Fibroblast of lung (primary cell): ENCODE results near the gene AP4S1. TPM values are rescaled to one million over a fixed set of nuclear protein-coding genes. Genes with fewer than 3 reads are reported as not detected.

Experiments used
- DNase-seq, 2 donors: peaks; one replicate each; pipeline versions ENCODE4 v3.0.0 to v3.0.0-alpha.2; 2010; ENCODE audit warnings: low read depth in 2 of 2
- H2AFZ ChIP-seq: 2 replicates; pipeline ENCODE4 v1.5.1; 2012; ENCODE audit warnings: low read length, control low read depth, inconsistent platforms
- H3K27ac ChIP-seq: 2 replicates; pipeline ENCODE4 v1.5.1; 2011; ENCODE audit warnings: low read length, control low read depth; ENCODE audit not compliant: insufficient read depth
- H3K27me3 ChIP-seq: 2 replicates; pipeline ENCODE4 v1.5.1; 2011; ENCODE audit warnings: mild to moderate bottlenecking, low read length; ENCODE audit not compliant: control insufficient read depth, insufficient read depth
- H3K36me3 ChIP-seq: 2 replicates; pipeline ENCODE4 v1.5.1; 2011; ENCODE audit warnings: low read length; ENCODE audit not compliant: control insufficient read depth, insufficient read depth
- H3K4me1 ChIP-seq: 2 replicates; pipeline ENCODE4 v1.5.1; 2011; ENCODE audit warnings: low read length; ENCODE audit not compliant: control insufficient read depth, insufficient read depth; ENCODE audit errors: extremely low read depth
- H3K4me2 ChIP-seq: 2 replicates; pipeline ENCODE4 v1.5.1; 2011; ENCODE audit warnings: low read length, control low read depth; ENCODE audit not compliant: insufficient read depth; ENCODE audit errors: extremely low read depth
- H3K4me3 ChIP-seq, 4 experiments: fragments of 200-600 bp in 1 of 4; sonication (generic) in 1 of 4; replicated peaks in 1 of 4; 2 replicates each; pipeline ENCODE4 v1.5.1; 2011 to 2016; ENCODE audit warnings: low read length in 4 of 4, low read depth in 3 of 4, mild to moderate bottlenecking in 3 of 4, control low read depth in 2 of 4, inconsistent platforms in 1 of 4, mixed read lengths in 1 of 4; ENCODE audit not compliant: insufficient read depth in 1 of 4; ENCODE audit errors: control extremely low read depth in 1 of 4
- H3K79me2 ChIP-seq: 2 replicates; pipeline ENCODE4 v1.5.1; 2012; ENCODE audit warnings: mild to moderate bottlenecking, low read length, inconsistent platforms; ENCODE audit not compliant: control insufficient read depth, insufficient read depth
- H3K9ac ChIP-seq: 2 replicates; pipeline ENCODE4 v1.5.1; 2011; ENCODE audit warnings: mild to moderate bottlenecking, low read length, control low read depth; ENCODE audit not compliant: insufficient read depth
- H3K9me3 ChIP-seq: 2 replicates; pipeline ENCODE4 v1.5.1; 2012; ENCODE audit warnings: low read depth, low read length; ENCODE audit not compliant: control insufficient read depth, insufficient read depth
- H4K20me1 ChIP-seq: 2 replicates; pipeline ENCODE4 v1.5.1; 2011; ENCODE audit warnings: low read length; ENCODE audit not compliant: control insufficient read depth, insufficient read depth; ENCODE audit errors: extremely low read depth
- CTCF ChIP-seq, 2 donors: IDR thresholded peaks in 1 of 2; conservative IDR thresholded peaks in 1 of 2; 1 replicate in 1 of 2; 2 replicates in 1 of 2; pipeline ENCODE4 v1.5.1; 2011 to 2012; ENCODE audit warnings: low read length in 2 of 2, control low read depth in 1 of 2, inconsistent platforms in 1 of 2, low read depth in 1 of 2, mild to moderate bottlenecking in 1 of 2
- EZH2 ChIP-seq: IDR thresholded peaks from 2 replicates; pipeline ENCODE4 v1.5.1; 2012; ENCODE audit warnings: low read length, control low read depth, mild to moderate bottlenecking; ENCODE audit errors: missing control alignments
- polyA plus RNA-seq, 2 donors: library from polyadenylated mRNA; depleted of rRNA in 1 of 2; stranded (reverse) in 1 of 2; unstranded in 1 of 2; fragments of >200 nt; gene quantifications; 2 replicates each; pipeline ENCODE4 v1.2.1, GENCODE V29; 2011 to 2012; ENCODE audit warnings: missing spikeins in 1 of 2
- total RNA-seq: library from RNA; depleted of rRNA; stranded (reverse); fragments of >200 nt; gene quantifications from 2 replicates; pipeline ENCODE4 v1.2.1, GENCODE V29; 2014

The AP4S1 gene
- total and polyA plus RNA-seq, 2 donors (not counting 1 experiment from before 2014, with no cell fraction given) = 5.6 to 7.1 TPM

- H3K9me3 ChIP-seq = no peaks in the 10 kb centered on the region
- no peak overlapping the region for H3K9ac ChIP-seq
- peaks cover 18% of the 10 kb centered on the region for H3K79me2 ChIP-seq
- DNase-seq = no peak
- H3K27ac ChIP-seq = no peak overlapping the region
- no peak overlapping the region for H3K4me2 ChIP-seq
- no peaks in the 10 kb centered on the region for H4K20me1 ChIP-seq
- H3K27me3 ChIP-seq = no peaks in the 10 kb centered on the region
- H3K4me3 ChIP-seq = no peak overlapping the region
- H3K4me1 ChIP-seq = peaks cover 6% of the 10 kb centered on the region
- H2AFZ ChIP-seq = no peak overlapping the region
- no peaks in the 10 kb centered on the region for H3K36me3 ChIP-seq
- no peak for TF ChIP-seq CTCF (conservative IDR thresholded peaks at IDR 0.05 in 1 of 2, IDR thresholded peaks at IDR 0.05 in 1 of 2; ENCODE audit: low read depth in 1 of 2, low read length in 2 of 2)
- TF ChIP-seq EZH2 = no peak
These were observed 3.8 kb downstream of the AP4S1 start for GRCh38 chr14:31029016-31029970.

GRCh38 chr14:31030469-31030868, 5.0 kb downstream of the AP4S1 start:
- no peak for TF ChIP-seq EZH2
- TF ChIP-seq CTCF (conservative IDR thresholded peaks at IDR 0.05 in 1 of 2, IDR thresholded peaks at IDR 0.05 in 1 of 2; ENCODE audit: low read depth in 1 of 2, low read length in 2 of 2) = no peak
- peaks cover 6% of the 10 kb centered on the region for H3K4me1 ChIP-seq
- H3K9ac ChIP-seq = no peak overlapping the region
- no peaks in the 10 kb centered on the region for H3K36me3 ChIP-seq
- DNase-seq = no peak
- H3K79me2 ChIP-seq = peaks cover 7% of the 10 kb centered on the region
- no peaks in the 10 kb centered on the region for H3K27me3 ChIP-seq
- H3K27ac ChIP-seq = no peak overlapping the region
- no peak overlapping the region for H3K4me3 ChIP-seq
- no peaks in the 10 kb centered on the region for H4K20me1 ChIP-seq
- no peak overlapping the region for H3K4me2 ChIP-seq
- no peak overlapping the region for H2AFZ ChIP-seq
- no peaks in the 10 kb centered on the region for H3K9me3 ChIP-seq

DNA sequence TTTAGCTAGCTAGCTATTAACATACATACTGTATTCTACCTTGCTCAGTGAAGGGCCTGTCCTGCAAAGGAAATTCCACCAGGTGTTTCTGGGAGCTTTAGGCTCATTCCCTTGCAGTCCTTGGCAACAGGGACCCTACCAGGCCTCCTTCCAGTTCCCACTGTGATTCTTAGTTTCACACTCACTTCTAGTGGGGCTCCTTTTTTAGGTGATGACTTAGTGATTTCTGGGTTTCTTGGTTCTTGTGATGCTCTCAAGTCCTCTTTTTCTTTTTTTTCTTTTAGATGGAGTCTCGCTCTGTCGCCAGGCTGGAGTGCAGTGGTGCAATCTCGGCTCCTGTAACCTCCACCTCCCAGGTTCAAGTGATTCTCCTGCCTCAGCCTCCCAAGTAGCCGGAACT, 11.1 kb downstream of the AP4S1 start:
- Histone ChIP-seq H3K4me2 (no peak overlapping the region), H3K36me3 (no peaks in the 10 kb centered on the region), H3K79me2 (no peaks in the 10 kb centered on the region), H3K9ac (no peak overlapping the region), H2AFZ (no peak overlapping the region), H3K27me3 (no peaks in the 10 kb centered on the region), H3K9me3 (no peaks in the 10 kb centered on the region), H3K4me1 (peaks cover 6% of the 10 kb centered on the region), H3K4me3 (no peak overlapping the region), H3K27ac (no peak overlapping the region), H4K20me1 (no peaks in the 10 kb centered on the region)
- no peak for DNase-seq
- no peak for TF ChIP-seq CTCF (conservative IDR thresholded peaks at IDR 0.05 in 1 of 2, IDR thresholded peaks at IDR 0.05 in 1 of 2; ENCODE audit: low read depth in 1 of 2, low read length in 2 of 2)
- no peak for TF ChIP-seq EZH2
